ENCODE data around the gene TPP2. TPM values are rescaled to one million over a fixed set of nuclear protein-coding genes. Genes with fewer than 3 reads are reported as not detected.

The TPP2 gene
- total RNA-seq, 2 experiments from 2014 or later: 31.1 to 36.3 TPM

GRCh38 chr13:102591988-102592781, 4.6 kb upstream of the TPP2 start:
- no TSS peak for BruUV-seq (replicated peaks)

GRCh38 chr13:102593466-102593865, 3.3 kb upstream of the TPP2 start:
- H2AFZ ChIP-seq (ENCODE audit: low read length): no peak overlapping the region
- no peak overlapping the region for H3K4me3 ChIP-seq (ENCODE audit: low read depth, low read length, poor library complexity, severe bottlenecking)
- H3K27ac ChIP-seq (ENCODE audit: low read depth, low read length, poor library complexity, severe bottlenecking): no peak overlapping the region
- no TSS peak for BruUV-seq (replicated peaks)
- peaks cover 30% of the 10 kb centered on the region for H3K79me2 ChIP-seq (ENCODE audit: insufficient read depth, low read depth, low read length)
- POLR2A ChIA-PET: interaction anchor here (0.6 to 1.2 kb wide), 4 partner anchors 10 to 626 kb away, joined by 3 to 4 read pairs (median 3); no protein-coding TSS in a partner anchor
- no peak for DNase-seq (ENCODE audit: low spot score)
- CTCF ChIA-PET (ENCODE audit: unreplicated experiment): no interaction called here
- H4K20me1 ChIP-seq (ENCODE audit: insufficient read depth, low read length): peaks cover 5% of the 10 kb centered on the region
- no peak overlapping the region for H3K4me2 ChIP-seq (ENCODE audit: low read length)
- intact Hi-C loops (cut with micrococcal nuclease; ENCODE audit: unreplicated experiment): no loop called here
- TF ChIP-seq CTCF (conservative IDR thresholded peaks at IDR 0.05; ENCODE audit: low read length): no peak
- TF ChIP-seq EZH2phosphoT487 (IDR thresholded peaks at IDR 0.05; ENCODE audit: borderline replicate concordance, low read depth, low read length): no peak
- peaks cover 10% of the 10 kb centered on the region for H3K4me1 ChIP-seq (ENCODE audit: insufficient read depth, low read length, poor library complexity, severe bottlenecking)
- no peaks in the 10 kb centered on the region for H3K9me3 ChIP-seq (ENCODE audit: low read length)
- no peaks in the 10 kb centered on the region for H3K36me3 ChIP-seq (ENCODE audit: insufficient read depth, low read length)
- H3K9me2 ChIP-seq (ENCODE audit: insufficient read depth, low read length): no peaks in the 10 kb centered on the region

More at GRCh38 chr13:102591988-102592781, 4.6 kb upstream of the TPP2 start:
- Histone ChIP-seq H3K79me2 (ENCODE audit: insufficient read depth, low read depth, low read length) (peaks cover 17% of the 10 kb centered on the region; the same call in 1 of the 2 replicates), H3K4me2 (ENCODE audit: low read length) (peak overlapping the region; percentile 83), H4K20me1 (ENCODE audit: insufficient read depth, low read length) (no peaks in the 10 kb centered on the region), H2AFZ (ENCODE audit: low read length) (peak overlapping the region; percentile 84), H3K27ac (ENCODE audit: low read depth, low read length, poor library complexity, severe bottlenecking) (no peak overlapping the region), H3K9me3 (ENCODE audit: low read length) (no peaks in the 10 kb centered on the region), H3K36me3 (ENCODE audit: insufficient read depth, low read length) (no peaks in the 10 kb centered on the region), H3K9me2 (ENCODE audit: insufficient read depth, low read length) (no peaks in the 10 kb centered on the region), H3K4me1 (ENCODE audit: insufficient read depth, low read length, poor library complexity, severe bottlenecking) (peaks cover 10% of the 10 kb centered on the region), H3K4me3 (ENCODE audit: low read depth, low read length, poor library complexity, severe bottlenecking) (peak overlapping the region; percentile 72)
- CTCF ChIA-PET (ENCODE audit: unreplicated experiment): interaction anchor here (0.6 to 1.7 kb wide), 2 partner anchors 14 to 22 kb away, joined by 3 to 7 read pairs; no protein-coding TSS in a partner anchor
- peak; percentile 69 for DNase-seq (ENCODE audit: low spot score)
- TF ChIP-seq CTCF (conservative IDR thresholded peaks at IDR 0.05; ENCODE audit: low read length) (peak; percentile 77), EZH2phosphoT487 (IDR thresholded peaks at IDR 0.05; ENCODE audit: borderline replicate concordance, low read depth, low read length) (no peak)
- intact Hi-C loops (cut with micrococcal nuclease; ENCODE audit: unreplicated experiment): no loop called here
- POLR2A ChIA-PET: interaction anchor here (1.1 to 1.5 kb wide), 2 partner anchors 49 to 68 kb away, joined by 3 to 4 read pairs; no protein-coding TSS in a partner anchor
